DOHH2 (cell line): ENCODE results near the gene PLIN5.

ENCODE experiments used
- H3F3A ChIP-seq: fragments of 200-600 bp; sonication (generic), shearing (Covaris generic); 2 replicates; pipeline ENCODE4 v1.6.0; 2016; ENCODE audit warnings: antibody characterized with exemption, mild to moderate bottlenecking; ENCODE audit not compliant: control insufficient read depth, insufficient read depth
- H3K27ac ChIP-seq: fragments of 200-600 bp; sonication (generic); 2 replicates; pipeline ENCODE4 v1.5.1; 2014; ENCODE audit warnings: low read depth, mild to moderate bottlenecking, low read length, moderate library complexity
- H3K27me3 ChIP-seq: fragments of 200-600 bp; sonication (generic); 2 replicates; pipeline ENCODE4 v1.6.1; 2014; ENCODE audit warnings: mild to moderate bottlenecking, low read length, mixed read lengths; ENCODE audit not compliant: control insufficient read depth
- H3K36me3 ChIP-seq: fragments of 200-600 bp; sonication (generic); 2 replicates; pipeline ENCODE4 v1.6.1; 2014; ENCODE audit warnings: mild to moderate bottlenecking, low read length, moderate library complexity, mixed read lengths; ENCODE audit not compliant: control insufficient read depth
- H3K4me1 ChIP-seq: fragments of 200-600 bp; sonication (generic); 2 replicates; pipeline ENCODE4 v1.6.1; 2014; ENCODE audit warnings: mild to moderate bottlenecking, low read length, mixed read lengths; ENCODE audit not compliant: control insufficient read depth
- H3K4me2 ChIP-seq: fragments of 200-600 bp; sonication (generic); 2 replicates; pipeline ENCODE4 v1.6.0; 2014; ENCODE audit warnings: mild to moderate bottlenecking, low read length, moderate library complexity
- H3K4me3 ChIP-seq: fragments of 200-600 bp; sonication (generic); 2 replicates; pipeline ENCODE4 v1.5.1; 2014; ENCODE audit warnings: mild to moderate bottlenecking, low read length, mixed read lengths
- H3K79me2 ChIP-seq: fragments of 200-600 bp; sonication (generic); 2 replicates; pipeline ENCODE4 v1.6.1; 2014; ENCODE audit warnings: mild to moderate bottlenecking, low read length, mixed read lengths; ENCODE audit not compliant: control insufficient read depth
- H3K9me2 ChIP-seq: fragments of 200-600 bp; sonication (generic); replicated peaks from 2 replicates; pipeline ENCODE4 v1.6.1; 2014; ENCODE audit warnings: mild to moderate bottlenecking, low read length, mixed read lengths; ENCODE audit not compliant: control insufficient read depth
- H3K9me3 ChIP-seq: fragments of 200-600 bp; sonication (generic); 2 replicates; pipeline ENCODE4 v1.6.1; 2014; ENCODE audit warnings: antibody characterized with exemption, low read length, mixed read lengths; ENCODE audit not compliant: control insufficient read depth, insufficient read depth
- H4K20me1 ChIP-seq: fragments of 200-600 bp; sonication (generic); 2 replicates; pipeline ENCODE4 v1.6.0; 2014; ENCODE audit warnings: low read depth, mild to moderate bottlenecking, antibody characterized with exemption, low read length, moderate library complexity; ENCODE audit not compliant: control insufficient read depth, insufficient read depth
- CTCF ChIP-seq: fragments of 200-600 bp; sonication (generic); IDR thresholded peaks from one replicate; pipeline ENCODE4 v1.5.1; 2014; ENCODE audit warnings: antibody characterized with exemption, mild to moderate bottlenecking, low read depth, low read length; ENCODE audit not compliant: poor library complexity, severe bottlenecking
- EZH2phosphoT487 ChIP-seq: fragments of 200-600 bp; sonication (generic); IDR thresholded peaks from 2 replicates; pipeline ENCODE4 v1.6.1; 2017; ENCODE audit warnings: borderline replicate concordance, mild to moderate bottlenecking, antibody characterized with exemption, low read length, moderate library complexity, mixed read lengths

Gene PLIN5

DNA sequence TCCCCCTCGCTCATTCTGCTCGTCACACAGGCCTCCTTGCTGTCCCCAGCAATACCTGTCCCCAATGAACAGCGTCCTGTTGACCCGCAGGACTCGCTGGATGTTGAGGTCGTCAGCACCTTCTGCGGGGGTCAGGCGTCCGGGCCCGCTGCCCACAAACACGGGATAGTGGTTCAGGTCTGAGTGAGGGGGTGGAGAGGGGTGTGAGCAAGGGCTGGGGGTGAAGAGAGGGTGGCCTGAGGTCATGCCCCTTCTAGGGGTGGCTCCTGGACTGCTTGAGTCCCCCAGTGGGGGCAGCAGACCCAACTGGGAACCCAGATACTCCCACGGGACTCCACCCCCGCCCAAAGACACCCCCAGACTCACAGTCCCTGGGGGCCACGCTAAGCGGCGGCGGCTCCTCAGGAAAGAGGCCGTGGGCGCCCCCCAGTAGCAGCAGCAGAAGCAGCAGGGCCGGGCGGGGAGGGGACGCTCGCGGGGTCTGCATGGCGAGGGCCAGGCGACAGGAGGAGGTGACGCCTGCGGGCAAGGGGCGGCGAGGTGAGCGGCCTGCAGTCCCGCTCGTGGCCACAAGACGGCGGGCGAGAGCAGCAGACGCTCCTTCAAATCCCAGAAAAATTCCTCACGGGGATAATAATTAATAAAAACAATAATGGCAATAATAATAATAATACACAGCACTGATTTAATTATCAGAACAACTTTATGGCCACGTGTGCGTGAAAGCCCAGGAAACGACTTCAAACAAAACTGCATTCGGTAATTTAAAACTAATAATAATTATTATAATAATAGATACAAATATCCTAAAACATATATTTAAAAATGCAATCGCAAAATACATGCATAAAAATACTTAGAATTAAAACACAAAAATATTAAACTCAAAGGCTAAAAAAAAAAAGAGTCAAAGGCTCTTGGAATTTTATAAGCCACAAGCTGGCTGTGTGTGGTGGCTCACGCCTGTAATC, 23.2 kb upstream of the PLIN5 start:
- no peak overlapping the region for H3K27ac ChIP-seq
- H3K36me3 ChIP-seq = no peaks in the 10 kb centered on the region
- H3K4me1 ChIP-seq = no peaks in the 10 kb centered on the region
- H3K9me2 ChIP-seq = no peaks in the 10 kb centered on the region
- no peaks in the 10 kb centered on the region for H3K79me2 ChIP-seq
- H3K4me2 ChIP-seq = no peak overlapping the region
- H3K27me3 ChIP-seq = no peaks in the 10 kb centered on the region
- H4K20me1 ChIP-seq = no peaks in the 10 kb centered on the region
- H3K4me3 ChIP-seq = no peak overlapping the region
- 0 out of 2 replicates have a peak, but pooled peaks cover 3% of the 10 kb centered on the region for H3F3A ChIP-seq
- H3K9me3 ChIP-seq = no peaks in the 10 kb centered on the region
- peak; percentile 72 for TF ChIP-seq CTCF
- TF ChIP-seq EZH2phosphoT487 = no peak

GRCh38 chr19:4557144-4557970, 22.3 kb upstream of the PLIN5 start:
- no peaks in the 10 kb centered on the region for H3K9me3 ChIP-seq
- H3K79me2 ChIP-seq = no peaks in the 10 kb centered on the region
- TF ChIP-seq CTCF (peak; percentile 35), EZH2phosphoT487 (no peak)
- H3K9me2 ChIP-seq = no peaks in the 10 kb centered on the region
- no peak overlapping the region for H3K27ac ChIP-seq
- H3K4me3 ChIP-seq = no peak overlapping the region
- no peak overlapping the region for H3K4me2 ChIP-seq
- H3K27me3 ChIP-seq = no peaks in the 10 kb centered on the region
- 0 out of 2 replicates have a peak, but pooled peaks cover 3% of the 10 kb centered on the region for H3F3A ChIP-seq
- H4K20me1 ChIP-seq = no peaks in the 10 kb centered on the region
- H3K4me1 ChIP-seq = no peaks in the 10 kb centered on the region
- no peaks in the 10 kb centered on the region for H3K36me3 ChIP-seq

DNA sequence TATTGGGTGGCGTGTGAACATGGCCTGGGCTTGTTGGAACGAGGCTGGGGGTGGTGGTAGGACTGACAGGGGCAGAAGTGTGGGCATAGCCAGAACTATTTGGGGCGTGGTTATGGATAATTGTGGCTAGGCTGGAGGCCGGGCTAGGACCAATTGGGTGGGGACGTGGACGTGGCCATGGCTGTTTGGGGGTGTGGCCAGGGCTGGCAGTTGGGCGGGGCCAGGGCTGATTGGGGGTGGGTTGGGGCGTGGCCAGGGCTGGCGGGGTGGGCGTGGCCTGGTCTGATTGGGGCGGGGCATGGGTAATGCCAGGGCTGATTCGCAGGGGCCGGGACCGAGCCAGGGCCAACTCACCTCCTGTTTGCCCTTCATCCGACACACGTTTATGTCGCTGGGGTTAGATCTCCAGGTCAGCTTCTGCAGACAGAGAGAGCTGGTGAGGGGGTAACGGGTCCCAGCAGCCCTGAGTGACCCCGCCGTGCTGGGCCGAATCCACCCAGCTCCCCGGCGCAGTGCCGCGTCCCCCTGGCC, 21.6 kb upstream of the PLIN5 start:
- H3K4me2 ChIP-seq = no peak overlapping the region
- no peaks in the 10 kb centered on the region for H3K79me2 ChIP-seq
- no peak for TF ChIP-seq EZH2phosphoT487
- TF ChIP-seq CTCF = no peak

More for the DNA sequence above, 21.6 kb upstream of the PLIN5 start:
- no peaks in the 10 kb centered on the region for H3K9me2 ChIP-seq
- H3K36me3 ChIP-seq = no peaks in the 10 kb centered on the region
- no peaks in the 10 kb centered on the region for H3K9me3 ChIP-seq
- no peak overlapping the region for H3K4me3 ChIP-seq
- no peaks in the 10 kb centered on the region for H3K4me1 ChIP-seq
- no peak overlapping the region for H3K27ac ChIP-seq
- 0 out of 2 replicates have a peak, but pooled peaks cover 3% of the 10 kb centered on the region for H3F3A ChIP-seq
- no peaks in the 10 kb centered on the region for H3K27me3 ChIP-seq
- H4K20me1 ChIP-seq = no peaks in the 10 kb centered on the region
